Coronary artery (tissue), 2 donors: ENCODE measurements around the gene TMCC3.

Source experiments
- DNase-seq: peaks from one replicate; pipeline ENCODE4 v3.0.0-alpha.2; 2017; ENCODE audit warnings: low spot score
- H3K27ac ChIP-seq, 2 donors: fragments of 200-600 bp; sonication (generic); one replicate each; pipeline ENCODE4 v1.5.1; 2016 to 2019
- H3K4me3 ChIP-seq: fragments of 200-600 bp; sonication (generic); 2 replicates; pipeline ENCODE4 v1.5.1; 2016; ENCODE audit warnings: mild to moderate bottlenecking, moderate library complexity
- TF ChIP-seq, protein P1 (sequence below): fragments of 200-600 bp; sonication (generic); IDR thresholded peaks from one replicate; pipeline ENCODE4 v1.5.1; 2019; ENCODE audit warnings: antibody characterized with exemption

TMCC3 gene

DNA sequence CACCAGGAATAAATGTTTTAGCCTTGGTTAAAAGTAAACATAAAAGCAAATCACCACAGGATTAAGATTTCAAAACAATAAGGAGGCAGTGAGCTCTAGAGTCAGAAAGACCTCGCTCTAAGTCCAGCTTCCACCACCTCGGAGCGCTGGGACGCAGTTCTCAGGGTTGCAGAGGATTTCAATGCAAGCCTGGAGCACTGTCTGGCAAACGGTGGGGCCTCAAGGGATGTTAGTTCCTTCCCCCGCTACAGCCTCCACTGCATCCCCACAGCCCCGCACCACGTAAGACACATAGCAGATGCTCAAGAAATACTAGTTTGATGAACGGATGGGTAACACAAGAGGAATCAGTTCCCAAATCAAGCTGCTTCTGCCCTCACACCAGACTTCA is 39.3 kb upstream of the TMCC3 start:
- Histone ChIP-seq H3K27ac (peak overlapping the region; percentile 23 to 33), H3K4me3 (peak overlapping the region; percentile 50)
- no peak for DNase-seq
- TF ChIP-seq, protein P1, sequence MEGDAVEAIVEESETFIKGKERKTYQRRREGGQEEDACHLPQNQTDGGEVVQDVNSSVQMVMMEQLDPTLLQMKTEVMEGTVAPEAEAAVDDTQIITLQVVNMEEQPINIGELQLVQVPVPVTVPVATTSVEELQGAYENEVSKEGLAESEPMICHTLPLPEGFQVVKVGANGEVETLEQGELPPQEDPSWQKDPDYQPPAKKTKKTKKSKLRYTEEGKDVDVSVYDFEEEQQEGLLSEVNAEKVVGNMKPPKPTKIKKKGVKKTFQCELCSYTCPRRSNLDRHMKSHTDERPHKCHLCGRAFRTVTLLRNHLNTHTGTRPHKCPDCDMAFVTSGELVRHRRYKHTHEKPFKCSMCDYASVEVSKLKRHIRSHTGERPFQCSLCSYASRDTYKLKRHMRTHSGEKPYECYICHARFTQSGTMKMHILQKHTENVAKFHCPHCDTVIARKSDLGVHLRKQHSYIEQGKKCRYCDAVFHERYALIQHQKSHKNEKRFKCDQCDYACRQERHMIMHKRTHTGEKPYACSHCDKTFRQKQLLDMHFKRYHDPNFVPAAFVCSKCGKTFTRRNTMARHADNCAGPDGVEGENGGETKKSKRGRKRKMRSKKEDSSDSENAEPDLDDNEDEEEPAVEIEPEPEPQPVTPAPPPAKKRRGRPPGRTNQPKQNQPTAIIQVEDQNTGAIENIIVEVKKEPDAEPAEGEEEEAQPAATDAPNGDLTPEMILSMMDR = no peak

DNA sequence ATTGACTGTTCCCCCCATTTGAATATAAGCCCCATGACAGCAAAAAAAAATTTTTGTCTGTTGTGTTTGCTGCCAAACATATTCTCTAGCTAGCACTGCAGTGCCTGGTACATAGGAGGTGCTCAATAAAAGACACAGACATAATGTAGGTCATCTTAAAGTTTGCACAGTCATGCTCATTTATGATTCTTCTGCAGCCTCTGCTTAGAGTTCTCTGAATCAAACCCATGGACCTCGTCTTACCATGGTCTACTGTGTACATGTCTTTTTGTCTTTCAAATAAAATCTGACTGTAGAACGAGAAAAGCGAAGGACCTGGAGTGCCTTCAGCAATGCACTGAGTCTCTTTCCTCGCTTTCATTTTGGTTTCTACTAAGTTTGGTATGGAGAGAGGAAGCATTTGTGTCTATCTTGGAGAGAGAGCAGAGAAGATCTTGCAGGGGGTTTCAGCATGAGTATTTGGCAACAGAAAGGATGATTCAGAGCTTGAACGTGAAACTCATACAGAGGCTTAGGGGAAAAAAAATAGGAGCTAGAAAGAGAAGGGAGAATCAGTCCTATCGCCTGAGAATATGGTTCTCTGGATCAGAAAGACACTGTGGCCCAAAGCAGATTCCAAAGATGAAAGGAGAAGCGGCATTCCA is 38.8 kb upstream of the TMCC3 start:
- TF ChIP-seq, protein P1 = no peak
- no peak for DNase-seq
- Histone ChIP-seq H3K27ac (peak overlapping the region; percentile 23 to 33), H3K4me3 (peak overlapping the region; percentile 50)

DNA sequence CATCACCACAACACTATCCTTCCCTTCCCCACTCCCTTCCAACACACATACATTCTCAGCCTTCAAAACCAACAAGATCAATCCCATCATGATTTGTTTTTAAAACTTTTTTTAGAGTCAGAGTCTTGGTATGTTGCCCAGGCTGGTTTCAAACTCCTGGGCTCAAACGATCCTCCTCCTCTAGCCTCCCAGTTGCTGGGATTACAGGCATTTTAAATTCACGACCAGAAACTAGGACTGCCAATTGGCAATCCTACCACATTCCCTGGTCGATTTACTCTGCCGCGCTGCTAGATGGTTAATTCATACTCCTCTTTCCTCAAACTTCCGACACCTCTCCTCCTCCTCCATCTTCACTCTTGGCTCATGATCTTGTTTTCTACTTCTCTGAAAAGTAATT is 37.5 kb upstream of the TMCC3 start:
- no peak for DNase-seq
- peak overlapping the region in 1 of 2 donors; percentile 35 for H3K27ac ChIP-seq
- H3K4me3 ChIP-seq = no peak overlapping the region
- TF ChIP-seq, protein P1 = no peak

DNA sequence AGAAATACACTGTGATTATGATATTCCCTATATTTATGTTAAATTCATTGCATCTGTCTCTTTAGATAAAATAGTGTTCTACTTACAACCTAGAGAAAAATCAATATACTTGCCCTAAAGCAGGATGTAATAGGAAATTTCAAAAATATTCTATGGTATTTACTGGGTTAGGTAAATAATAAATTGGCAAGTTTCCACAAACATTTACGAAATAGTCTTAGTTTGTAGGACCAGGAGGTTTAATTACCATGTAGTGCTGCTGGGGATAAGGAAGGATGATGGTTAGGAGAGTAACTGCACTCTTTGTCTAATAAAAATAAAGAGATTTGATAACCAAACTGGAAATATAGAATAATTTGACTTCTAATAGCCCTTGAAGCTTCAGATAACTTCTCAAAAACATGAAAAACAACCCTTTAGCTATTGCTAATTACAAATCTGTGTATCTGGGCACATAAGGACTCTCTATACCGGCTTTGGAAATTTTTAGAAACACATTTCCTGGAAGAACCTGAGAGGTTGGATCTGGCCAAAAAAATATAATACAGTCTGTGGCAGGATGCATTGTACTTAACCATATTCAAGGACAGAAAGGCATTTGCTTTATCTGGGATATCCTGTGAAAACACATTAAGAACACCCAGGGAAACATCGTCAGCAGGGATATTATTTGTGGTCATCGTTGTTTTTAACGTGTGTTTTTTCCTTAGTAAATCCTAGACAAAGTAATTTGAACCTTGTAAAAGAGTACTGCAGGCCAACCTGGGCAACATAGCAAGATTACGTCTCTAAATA is 36.7 kb upstream of the TMCC3 start:
- Histone ChIP-seq H3K4me3 (no peak overlapping the region), H3K27ac (no peak overlapping the region)
- DNase-seq = no peak
- TF ChIP-seq, protein P1 = no peak

DNA sequence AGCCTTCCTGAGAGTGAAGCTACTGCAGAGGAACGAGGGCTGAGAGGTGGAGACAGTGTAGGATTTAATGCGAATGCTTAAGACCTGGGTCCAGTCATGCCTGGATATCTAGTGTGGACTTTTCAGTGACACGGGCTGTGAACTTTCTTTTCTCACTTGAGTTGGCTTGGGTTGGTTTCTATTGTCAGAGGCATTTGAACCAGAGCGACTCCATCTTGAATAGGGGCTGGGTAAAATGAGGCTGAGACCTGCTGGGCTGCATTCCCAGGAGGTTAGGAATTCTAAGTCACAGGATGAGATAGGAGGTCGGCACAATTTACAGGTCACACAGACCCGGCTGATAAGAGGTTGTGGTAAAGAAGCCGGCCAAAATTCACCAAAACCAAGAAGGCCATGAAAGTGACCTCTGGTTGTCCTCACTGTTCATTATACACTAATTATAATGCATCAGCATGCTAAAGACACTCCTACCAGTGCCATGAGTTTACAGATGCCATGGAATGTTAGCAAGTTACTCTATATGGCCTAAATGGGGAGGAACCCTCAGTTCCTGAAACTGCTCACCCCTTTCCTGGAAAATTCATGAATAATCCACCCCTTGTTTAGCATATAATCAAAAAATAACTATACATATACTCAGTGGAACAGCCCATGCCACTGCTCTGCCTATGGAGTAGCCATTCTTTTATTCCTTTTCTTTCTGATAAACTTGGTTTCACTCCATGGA is 34.2 kb upstream of the TMCC3 start:
- no peak overlapping the region for H3K4me3 ChIP-seq

DNA sequence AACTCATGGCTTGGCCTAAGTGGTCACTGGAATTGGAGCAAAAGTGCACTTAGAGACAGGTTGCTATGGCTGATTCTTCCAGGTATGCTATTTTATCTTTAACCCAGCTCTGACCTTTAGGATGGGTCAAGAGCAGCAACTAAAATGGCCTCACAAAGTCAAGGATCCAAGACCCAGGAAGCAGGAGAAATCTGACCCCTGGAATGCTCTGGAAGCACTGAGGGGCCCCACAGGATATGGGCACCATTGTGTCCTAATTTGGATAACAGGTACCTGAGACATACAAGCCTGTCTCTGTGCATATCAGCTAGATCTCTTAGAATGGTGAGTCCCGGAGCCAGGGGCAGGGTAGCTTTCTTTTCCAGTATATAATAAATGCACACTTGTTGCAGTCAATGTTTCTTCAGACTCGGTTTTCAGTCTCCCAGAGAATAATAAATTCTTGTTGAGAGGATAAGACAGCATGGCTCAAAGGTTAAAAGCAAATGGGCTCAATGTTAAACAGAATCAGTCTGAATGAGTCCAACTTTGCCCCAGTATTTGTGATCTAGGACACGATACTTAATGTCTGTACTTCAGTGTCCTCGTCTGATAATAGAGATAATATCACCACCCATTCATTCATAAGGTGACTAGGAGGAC is 29.3 kb upstream of the TMCC3 start:
- Histone ChIP-seq H3K4me3 (no peak overlapping the region), H3K27ac (no peak overlapping the region)
- TF ChIP-seq, protein P1 = no peak
- no peak for DNase-seq

More for the DNA sequence above, 34.2 kb upstream of the TMCC3 start:
- no peak for DNase-seq
- H3K27ac ChIP-seq = no peak overlapping the region
- TF ChIP-seq, protein P1 = no peak
